ENCODE measurements around the gene GEMIN8. TPM values are rescaled to one million over a fixed set of nuclear protein-coding genes. Genes with fewer than 3 reads are reported as not detected.

Gene GEMIN8
- total RNA-seq, 1 donor, result 17.0 TPM

GRCh38 chrX:14065800-14066199 lies 36.1 kb upstream of the GEMIN8 start:
- H3K4me3 ChIP-seq (ENCODE audit: insufficient read depth, low read length), result no peak overlapping the region
- H2AFZ ChIP-seq (ENCODE audit: low read length), result no peak overlapping the region
- no peak overlapping the region for H3K4me2 ChIP-seq (ENCODE audit: insufficient read depth, low read length)
- H3K79me2 ChIP-seq (ENCODE audit: insufficient read depth, low read length), result no peaks in the 10 kb centered on the region
- no peaks in the 10 kb centered on the region for H3K36me3 ChIP-seq (ENCODE audit: insufficient read depth, low read length)
- H4K20me1 ChIP-seq (ENCODE audit: insufficient read depth, low read length), result no peaks in the 10 kb centered on the region
- DNase-seq (ENCODE audit: insufficient read length, low spot score, missing footprints), result no peak
- no peaks in the 10 kb centered on the region for H3K27me3 ChIP-seq (ENCODE audit: insufficient read depth, low read length)
- H3K4me1 ChIP-seq (ENCODE audit: insufficient read depth, low read length), result no peaks in the 10 kb centered on the region
- no peaks in the 10 kb centered on the region for H3K9me3 ChIP-seq (ENCODE audit: low read depth, low read length)
- no peak overlapping the region for H3K27ac ChIP-seq (ENCODE audit: low read depth, low read length)
- no peak for TF ChIP-seq CTCF (IDR thresholded peaks at IDR 0.05; ENCODE audit: extremely low read depth, low read depth, low read length)

GRCh38 chrX:14064626-14065432 lies 35.1 kb upstream of the GEMIN8 start:
- Histone ChIP-seq H3K27ac (ENCODE audit: low read depth, low read length) (no peak overlapping the region), H3K79me2 (ENCODE audit: insufficient read depth, low read length) (no peaks in the 10 kb centered on the region), H3K4me2 (ENCODE audit: insufficient read depth, low read length) (no peak overlapping the region), H4K20me1 (ENCODE audit: insufficient read depth, low read length) (no peaks in the 10 kb centered on the region), H3K36me3 (ENCODE audit: insufficient read depth, low read length) (no peaks in the 10 kb centered on the region), H3K4me3 (ENCODE audit: insufficient read depth, low read length) (no peak overlapping the region), H3K27me3 (ENCODE audit: insufficient read depth, low read length) (no peaks in the 10 kb centered on the region), H3K9me3 (ENCODE audit: low read depth, low read length) (no peaks in the 10 kb centered on the region), H3K4me1 (ENCODE audit: insufficient read depth, low read length) (no peaks in the 10 kb centered on the region), H2AFZ (ENCODE audit: low read length) (no peak overlapping the region)
- peak; percentile 52 for DNase-seq (ENCODE audit: insufficient read length, low spot score, missing footprints)
- TF ChIP-seq CTCF (IDR thresholded peaks at IDR 0.05; ENCODE audit: extremely low read depth, low read depth, low read length), result no peak

- no peak for DNase-seq (ENCODE audit: insufficient read length, low spot score, missing footprints)
- no peaks in the 10 kb centered on the region for H3K9me3 ChIP-seq (ENCODE audit: low read depth, low read length)
- H3K27ac ChIP-seq (ENCODE audit: low read depth, low read length), result no peak overlapping the region
- H3K4me1 ChIP-seq (ENCODE audit: insufficient read depth, low read length), result no peaks in the 10 kb centered on the region
- H4K20me1 ChIP-seq (ENCODE audit: insufficient read depth, low read length), result no peaks in the 10 kb centered on the region
- no peak for TF ChIP-seq CTCF (IDR thresholded peaks at IDR 0.05; ENCODE audit: extremely low read depth, low read depth, low read length)
- H3K36me3 ChIP-seq (ENCODE audit: insufficient read depth, low read length), result no peaks in the 10 kb centered on the region
- H3K4me2 ChIP-seq (ENCODE audit: insufficient read depth, low read length), result no peak overlapping the region
- no peaks in the 10 kb centered on the region for H3K79me2 ChIP-seq (ENCODE audit: insufficient read depth, low read length)
- no peaks in the 10 kb centered on the region for H3K27me3 ChIP-seq (ENCODE audit: insufficient read depth, low read length)
- no peak overlapping the region for H2AFZ ChIP-seq (ENCODE audit: low read length)
- H3K4me3 ChIP-seq (ENCODE audit: insufficient read depth, low read length), result no peak overlapping the region
Measured at GRCh38 chrX:14062524-14062923, 32.8 kb upstream of the GEMIN8 start.

GRCh38 chrX:14056206-14056605 lies 26.5 kb upstream of the GEMIN8 start:
- H3K4me2 ChIP-seq (ENCODE audit: insufficient read depth, low read length), result no peak overlapping the region
- no peak for TF ChIP-seq CTCF (IDR thresholded peaks at IDR 0.05; ENCODE audit: extremely low read depth, low read depth, low read length)
- DNase-seq (ENCODE audit: insufficient read length, low spot score, missing footprints), result no peak
- no peaks in the 10 kb centered on the region for H3K9me3 ChIP-seq (ENCODE audit: low read depth, low read length)
- no peaks in the 10 kb centered on the region for H3K79me2 ChIP-seq (ENCODE audit: insufficient read depth, low read length)
- peaks cover under 1% of the 10 kb centered on the region for H3K4me1 ChIP-seq (ENCODE audit: insufficient read depth, low read length)
- no peaks in the 10 kb centered on the region for H3K27me3 ChIP-seq (ENCODE audit: insufficient read depth, low read length)
- no peak overlapping the region for H3K27ac ChIP-seq (ENCODE audit: low read depth, low read length)
- no peak overlapping the region for H2AFZ ChIP-seq (ENCODE audit: low read length)
- no peaks in the 10 kb centered on the region for H4K20me1 ChIP-seq (ENCODE audit: insufficient read depth, low read length)
- H3K36me3 ChIP-seq (ENCODE audit: insufficient read depth, low read length), result no peaks in the 10 kb centered on the region
- no peak overlapping the region for H3K4me3 ChIP-seq (ENCODE audit: insufficient read depth, low read length)
